ENCODE measurements around the gene SLC25A21.

DNA sequence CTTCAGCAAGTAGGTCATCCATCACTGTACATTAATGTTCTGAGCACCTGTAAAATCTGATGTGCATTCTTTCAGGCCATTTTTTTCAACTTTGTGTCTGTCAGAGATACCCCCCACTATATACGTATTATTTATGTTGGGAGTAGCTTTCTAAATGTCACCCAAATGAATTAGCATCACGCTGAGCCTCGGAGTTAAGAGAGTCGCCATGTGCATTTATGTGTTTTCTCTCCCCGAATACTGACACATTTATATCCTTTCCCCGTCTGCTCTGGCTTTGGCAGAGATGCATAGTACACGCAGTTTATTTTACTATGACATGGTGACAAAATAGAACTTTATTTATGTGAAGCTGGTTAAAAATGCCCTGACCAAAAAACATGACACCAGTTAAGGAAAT, 216.4 kb downstream of the SLC25A21 start:
- TF ChIP-seq, protein P1, sequence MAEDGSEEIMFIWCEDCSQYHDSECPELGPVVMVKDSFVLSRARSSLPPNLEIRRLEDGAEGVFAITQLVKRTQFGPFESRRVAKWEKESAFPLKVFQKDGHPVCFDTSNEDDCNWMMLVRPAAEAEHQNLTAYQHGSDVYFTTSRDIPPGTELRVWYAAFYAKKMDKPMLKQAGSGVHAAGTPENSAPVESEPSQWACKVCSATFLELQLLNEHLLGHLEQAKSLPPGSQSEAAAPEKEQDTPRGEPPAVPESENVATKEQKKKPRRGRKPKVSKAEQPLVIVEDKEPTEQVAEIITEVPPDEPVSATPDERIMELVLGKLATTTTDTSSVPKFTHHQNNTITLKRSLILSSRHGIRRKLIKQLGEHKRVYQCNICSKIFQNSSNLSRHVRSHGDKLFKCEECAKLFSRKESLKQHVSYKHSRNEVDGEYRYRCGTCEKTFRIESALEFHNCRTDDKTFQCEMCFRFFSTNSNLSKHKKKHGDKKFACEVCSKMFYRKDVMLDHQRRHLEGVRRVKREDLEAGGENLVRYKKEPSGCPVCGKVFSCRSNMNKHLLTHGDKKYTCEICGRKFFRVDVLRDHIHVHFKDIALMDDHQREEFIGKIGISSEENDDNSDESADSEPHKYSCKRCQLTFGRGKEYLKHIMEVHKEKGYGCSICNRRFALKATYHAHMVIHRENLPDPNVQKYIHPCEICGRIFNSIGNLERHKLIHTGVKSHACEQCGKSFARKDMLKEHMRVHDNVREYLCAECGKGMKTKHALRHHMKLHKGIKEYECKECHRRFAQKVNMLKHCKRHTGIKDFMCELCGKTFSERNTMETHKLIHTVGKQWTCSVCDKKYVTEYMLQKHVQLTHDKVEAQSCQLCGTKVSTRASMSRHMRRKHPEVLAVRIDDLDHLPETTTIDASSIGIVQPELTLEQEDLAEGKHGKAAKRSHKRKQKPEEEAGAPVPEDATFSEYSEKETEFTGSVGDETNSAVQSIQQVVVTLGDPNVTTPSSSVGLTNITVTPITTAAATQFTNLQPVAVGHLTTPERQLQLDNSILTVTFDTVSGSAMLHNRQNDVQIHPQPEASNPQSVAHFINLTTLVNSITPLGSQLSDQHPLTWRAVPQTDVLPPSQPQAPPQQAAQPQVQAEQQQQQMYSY (CRISPR knock-in tag; IDR thresholded peaks at IDR 0.05): no peak
- TF ChIP-seq ZNF44 (CRISPR knock-in tag; IDR thresholded peaks at IDR 0.05): no peak
